K562 (cell line): Measurements from ENCODE around the gene COL24A1. TPM values are rescaled to one million over a fixed set of nuclear protein-coding genes. Genes with fewer than 3 reads are reported as not detected.
A peak's percentile ranks its signal among the peaks of the same experiment; 100 is the strongest.

ENCODE experiments used
- ATAC-seq: fragments of 200-7000 bp; cut with Tn5 transposase; 3 replicates; pipeline ENCODE4 v1.9.1; 2020; ENCODE audit warnings: moderate library complexity
- BruUV-seq: library from RNA; stranded (reverse); fragments of 400-500 nt; replicated peaks from 2 replicates; lab custom pipeline; 2021; lab: Mats Ljungman, UMichigan
- CTCF ChIA-PET: fragments of 300-600 bp; formaldehyde crosslinking; extraction: SDS; loops from one replicate; lab custom pipeline; 2021; ENCODE audit warnings: low intra/inter-chr PET ratio; lab: Yijun Ruan, JAX
- POLR2A ChIA-PET: fragments of 300-600, 350-650 bp; sonication (Branson Sonifier 250); formaldehyde crosslinking; extraction: SDS; loops from one replicate; lab custom pipeline; 2021; ENCODE audit warnings: antibody characterized with exemption, inconsistent platforms; lab: Yijun Ruan, JAX
- DNase-seq, 4 experiments: peaks; one replicate each; pipeline versions ENCODE4 v3.0.0 to v3.0.0-alpha.2; 2011 to 2018; ENCODE audit warnings: low spot score in 3 of 4, mixed read lengths in 3 of 4; ENCODE audit errors: extremely low read depth in 1 of 4
- FAIRE-seq: peaks from 2 replicates; lab custom pipeline; 2011; peaks lifted over from hg19 to GRCh38; lab: Jason Lieb, UNC
- H2AFZ ChIP-seq: 2 replicates; pipeline ENCODE4 v1.6.0; 2011; ENCODE audit warnings: low read depth, low read length, control low read depth, inconsistent platforms
- H3K27ac ChIP-seq: fragments of 200-600 bp; 3 replicates; pipeline ENCODE4 v1.8.0; 2011; ENCODE audit warnings: low read depth, mild to moderate bottlenecking, control low read depth, inconsistent platforms, low read length, moderate library complexity, mixed read lengths; ENCODE audit errors: extremely low read depth
- H3K27me3 ChIP-seq, 2 experiments: fragments of 300-600 bp in 1 of 2; 2 replicates in 1 of 2; 3 replicates in 1 of 2; pipeline versions ENCODE4 v1.6.0 to v1.8.0; 2011; ENCODE audit warnings: inconsistent platforms in 2 of 2, low read length in 2 of 2, mild to moderate bottlenecking in 1 of 2, mixed read lengths in 1 of 2, moderate library complexity in 1 of 2; ENCODE audit not compliant: control insufficient read depth in 2 of 2, insufficient read depth in 2 of 2
- H3K36me3 ChIP-seq: fragments of 300-600 bp; 3 replicates; pipeline ENCODE4 v1.8.0; 2011; ENCODE audit warnings: mild to moderate bottlenecking, low read length, inconsistent platforms; ENCODE audit not compliant: control insufficient read depth, insufficient read depth
- H3K4me1 ChIP-seq, 2 experiments: fragments of 200-600 bp in 1 of 2; replicated peaks in 1 of 2; 2 replicates in 1 of 2; 3 replicates in 1 of 2; pipeline versions ENCODE4 v1.5.1 to v1.8.0; 2011; ENCODE audit warnings: inconsistent platforms in 2 of 2, low read length in 2 of 2, mild to moderate bottlenecking in 1 of 2, mixed read lengths in 1 of 2, moderate library complexity in 1 of 2; ENCODE audit not compliant: control insufficient read depth in 2 of 2, insufficient read depth in 2 of 2
- H3K4me2 ChIP-seq: 2 replicates; pipeline ENCODE4 v1.6.1; 2011; ENCODE audit warnings: low read length, control low read depth, inconsistent platforms, mixed read lengths; ENCODE audit not compliant: insufficient read depth
- H3K4me3 ChIP-seq: fragments of 200-600 bp; sonication (generic), shearing (Covaris generic); 2 replicates; pipeline ENCODE4 v1.5.1; 2016; ENCODE audit warnings: control low read depth, inconsistent platforms
- H3K79me2 ChIP-seq: fragments of 200-600 bp; 3 replicates; pipeline ENCODE4 v1.8.0; 2011; ENCODE audit warnings: low read length, inconsistent platforms; ENCODE audit not compliant: control insufficient read depth, insufficient read depth
- H3K9ac ChIP-seq, 2 experiments: 2 replicates each; pipeline versions ENCODE4 v1.6.0 to v1.6.1; 2011; ENCODE audit warnings: low read depth in 2 of 2, low read length in 2 of 2, control low read depth in 1 of 2, inconsistent platforms in 1 of 2, mild to moderate bottlenecking in 1 of 2, mixed read lengths in 1 of 2; ENCODE audit not compliant: insufficient read depth in 1 of 2
- H3K9me1 ChIP-seq: one replicate; pipeline ENCODE4 v1.6.0; 2011; ENCODE audit warnings: inconsistent platforms, mild to moderate bottlenecking, low read length, moderate library complexity; ENCODE audit not compliant: control insufficient read depth, insufficient read depth
- H3K9me3 ChIP-seq: replicated peaks from 2 replicates; pipeline ENCODE4 v1.5.1; 2011; ENCODE audit warnings: low read depth, low read length, inconsistent platforms; ENCODE audit not compliant: control insufficient read depth, insufficient read depth
- H4K20me1 ChIP-seq: replicated peaks from 2 replicates; pipeline ENCODE4 v1.6.1; 2011; ENCODE audit warnings: low read length, inconsistent platforms, mixed read lengths; ENCODE audit not compliant: control insufficient read depth, insufficient read depth
- DDX20 ChIP-seq: fragments of 450-650 bp; IDR thresholded peaks from 2 replicates; pipeline ENCODE4 v1.6.1; 2016; ENCODE audit warnings: missing genetic modification characterization, low read depth, mild to moderate bottlenecking, missing compliant biosample characterization, moderate library complexity
- MAX ChIP-seq: sonication (generic); formaldehyde crosslinking; IDR thresholded peaks from 2 replicates; pipeline ENCODE4 v1.9.0; 2022; ENCODE audit warnings: mild to moderate bottlenecking, missing genetic modification reagents
- MTF1 ChIP-seq: fragments of 250-450 bp; sonication (Bioruptor Pico); IDR thresholded peaks from 2 replicates; pipeline ENCODE4 v1.9.0; 2021; ENCODE audit warnings: moderate library complexity, mild to moderate bottlenecking, inconsistent platforms, borderline replicate concordance
- NCOA4 ChIP-seq: fragments of 450-650 bp; IDR thresholded peaks from 2 replicates; pipeline ENCODE4 v1.6.1; 2018; ENCODE audit warnings: mild to moderate bottlenecking; ENCODE audit not compliant: partially characterized antibody
- NFYB ChIP-seq: IDR thresholded peaks from 2 replicates; pipeline ENCODE4 v1.6.1; 2011; ENCODE audit warnings: mild to moderate bottlenecking, moderate library complexity; ENCODE audit not compliant: insufficient read length; ENCODE audit errors: extremely low read depth
- ZNF316 ChIP-seq: fragments of 450-650 bp; IDR thresholded peaks from 2 replicates; pipeline ENCODE4 v1.6.1; 2016
- ZNF512 ChIP-seq: IDR thresholded peaks from 2 replicates; pipeline ENCODE4 v1.6.1; 2016; ENCODE audit warnings: missing genetic modification characterization, missing compliant biosample characterization
- ZNF699 ChIP-seq: fragments of 250-450 bp; sonication (Bioruptor Pico); IDR thresholded peaks from 2 replicates; pipeline ENCODE4 v1.8.0; 2021; ENCODE audit warnings: mild to moderate bottlenecking, moderate library complexity; ENCODE audit not compliant: insufficient replicate concordance
- WGBS: fragments of 100-300 bp; shearing (Covaris generic); methylation state at CpG from one replicate; pipeline ENCODE4 v1.1.6; 2016; ENCODE audit warnings: low coverage, mixed read lengths; ENCODE audit not compliant: insufficient coverage; ENCODE audit errors: missing lambda C conversion rate; 5-methylcytosine and 5-hydroxymethylcytosine counted together
- in situ Hi-C: fragments of 300-500 bp; cut with MboI; formaldehyde crosslinking; loops from 4 replicates; pipeline ENCODE4 v1.15.0; 2018; ENCODE audit warnings: inconsistent platforms, mixed read lengths
- intact Hi-C: fragments of 100-400 bp; cut with micrococcal nuclease; formaldehyde crosslinking; loops from 2 replicates; pipeline ENCODE4 v1.14.2; 2022
- polyA plus RNA-seq, 8 experiments: library from polyadenylated mRNA; depleted of rRNA in 4 of 8; stranded (reverse) in 5 of 8; unstranded in 3 of 8; fragments of >200 nt; fragmentation: Nextera tagmentation in 2 of 8; fragmentation: Illumina TruSeq in 1 of 8; extraction: Ambion mirVana in 2 of 8; extraction: Trizol in 1 of 8; gene quantifications; 2 replicates each; pipeline versions ENCODE4 v1.2.1 to v1.2.3, GENCODE V29; 2011 to 2014; ENCODE audit warnings: inconsistent platforms in 1 of 8, missing spikeins in 1 of 8
- total RNA-seq, 7 experiments: library from RNA; depleted of rRNA in 6 of 7; stranded (reverse); fragments of >200 nt in 6 of 7; fragmentation: Illumina TruSeq in 2 of 7; extraction: Trizol in 2 of 7; gene quantifications; 2 replicates each; pipeline versions ENCODE4 v1.2.1 to v1.2.3, GENCODE V29; 2011 to 2021; ENCODE audit warnings: low replicate concordance in 1 of 7

Gene COL24A1
- total and polyA plus RNA-seq, 9 of the 15 experiments (the other 6 are each of a cell fraction or from before 2014, with no cell fraction given): 0.01 to 0.06 (median 0.03) TPM; not detected in 2

- TF ChIP-seq NFYB: no peak
These were observed 13.1 kb upstream of the COL24A1 start (continued) for GRCh38 chr1:86169625-86170024.

GRCh38 chr1:86159800-86160199 is 3.2 kb upstream of the COL24A1 start:
- H3K9ac ChIP-seq: no peak overlapping the region
- no TSS peak for BruUV-seq
- TF ChIP-seq ZNF512 (tag) (no peak), ZNF316 (peak; percentile 36), DDX20 (no peak), MTF1 (no peak), MAX (CRISPR knock-in tag) (no peak), NCOA4 (no peak), ZNF699 (CRISPR knock-in tag) (no peak)
- DNase-seq: no peak
- peaks cover 0 to 11% of the 10 kb centered on the region in 2 experiments; a peak in 2 of 5 replicates for H3K4me1 ChIP-seq
- no peaks in the 10 kb centered on the region for H3K36me3 ChIP-seq
- WGBS: 0% methylated on average over 3 of the region's 3 CpGs
- ChIA-PET CTCF (no interaction called here), POLR2A (no interaction called here)
- no peaks in the 10 kb centered on the region for H4K20me1 ChIP-seq
- H3K9me1 ChIP-seq: no peaks in the 10 kb centered on the region
- H3K4me2 ChIP-seq: no peak overlapping the region
- H2AFZ ChIP-seq: no peak overlapping the region
- no peaks in the 10 kb centered on the region for H3K9me3 ChIP-seq
- H3K27ac ChIP-seq: no peak overlapping the region
- H3K27me3 ChIP-seq: peaks cover 11 to 24% of the 10 kb centered on the region in 2 experiments; a peak in 3 of 5 replicates
- H3K4me3 ChIP-seq: no peak overlapping the region
- FAIRE-seq: no peak
- intact Hi-C loops (no loop called here), in situ Hi-C loops (no loop called here)
- no peaks in the 10 kb centered on the region for H3K79me2 ChIP-seq
- ATAC-seq: no peak
